Caco-2 (cell line): ENCODE results near the gene MEGF11. TPM values are rescaled to one million over a fixed set of nuclear protein-coding genes. Genes with fewer than 3 reads are reported as not detected.

ENCODE experiments used
- BruUV-seq: library from RNA; stranded (reverse); fragments of 400-500 nt; replicated peaks from 2 replicates; lab custom pipeline; 2021; lab: Mats Ljungman, UMichigan
- CTCF ChIA-PET: fragments of 300-600 bp; sonication (Branson Sonifier 250); formaldehyde crosslinking; loops from one replicate; lab custom pipeline; 2022; ENCODE audit warnings: antibody characterized with exemption; lab: Charles Lee
- POLR2A ChIA-PET: fragments of 300-600 bp; sonication (Branson Sonifier 250); formaldehyde crosslinking; loops from one replicate; lab custom pipeline; 2022; ENCODE audit warnings: antibody characterized with exemption; lab: Charles Lee
- DNase-seq, 2 experiments: peaks; one replicate each; pipeline versions ENCODE4 v3.0.0 to v3.0.0-alpha.2; 2020 to 2022
- H3K27me3 ChIP-seq: replicated peaks from 2 replicates; pipeline ENCODE4 v1.6.0; 2011; ENCODE audit warnings: low read length; ENCODE audit not compliant: control insufficient read depth, insufficient read depth
- H3K36me3 ChIP-seq: 2 replicates; pipeline ENCODE4 v1.5.1; 2011; ENCODE audit warnings: low read length; ENCODE audit not compliant: control insufficient read depth, insufficient read depth
- H3K4me1 ChIP-seq: fragments of 250-450 bp; sonication (Bioruptor Pico); 2 replicates; pipeline ENCODE4 v1.5.1; 2020; ENCODE audit warnings: mild to moderate bottlenecking
- H3K4me3 ChIP-seq: 2 replicates; pipeline ENCODE4 v1.5.1; 2011; ENCODE audit warnings: low read depth, mild to moderate bottlenecking, control low read depth, low read length
- H3K9me3 ChIP-seq: fragments of 250-450 bp; sonication (Bioruptor Pico); 2 replicates; pipeline ENCODE4 v1.5.1; 2020; ENCODE audit warnings: mild to moderate bottlenecking, moderate library complexity
- H3K27ac Mint-ChIP-seq: one replicate; pipeline ENCODE4 v1.8.0; 2022; ENCODE audit warnings: mixed read lengths; ENCODE audit not compliant: unreplicated experiment
- H3K27me3 Mint-ChIP-seq: one replicate; pipeline ENCODE4 v1.8.0; 2022; ENCODE audit warnings: mixed read lengths; ENCODE audit not compliant: insufficient read depth, unreplicated experiment
- H3K36me3 Mint-ChIP-seq: one replicate; pipeline ENCODE4 v1.8.0; 2022; ENCODE audit warnings: mild to moderate bottlenecking, mixed read lengths; ENCODE audit not compliant: insufficient read depth, unreplicated experiment
- H3K4me1 Mint-ChIP-seq: one replicate; pipeline ENCODE4 v1.8.0; 2022; ENCODE audit warnings: low read depth, mixed read lengths; ENCODE audit not compliant: unreplicated experiment
- H3K4me3 Mint-ChIP-seq: one replicate; pipeline ENCODE4 v1.8.0; 2022; ENCODE audit warnings: mild to moderate bottlenecking, moderate library complexity, mixed read lengths; ENCODE audit not compliant: unreplicated experiment
- H3K9me3 Mint-ChIP-seq: one replicate; pipeline ENCODE4 v1.8.0; 2022; ENCODE audit warnings: mixed read lengths; ENCODE audit not compliant: unreplicated experiment
- intact Hi-C: fragments of 100-400 bp; cut with micrococcal nuclease; formaldehyde crosslinking; loops from one replicate; pipeline ENCODE4 v1.10.0; 2022; ENCODE audit not compliant: unreplicated experiment
- total RNA-seq: library from RNA; stranded (reverse); gene quantifications from 2 replicates; pipeline ENCODE4 v1.2.3, GENCODE V29; 2022
- TF ChIP-seq, protein P1 (sequence below), 2 experiments: fragments of 200-600 bp in 1 of 2; IDR thresholded peaks; 1 replicate in 1 of 2; 2 replicates in 1 of 2; pipeline versions ENCODE4 v1.5.1 to v1.8.0; 2011 to 2022; ENCODE audit warnings: antibody characterized with exemption in 1 of 2, control low read depth in 1 of 2, inconsistent platforms in 1 of 2, low read depth in 1 of 2, low read length in 1 of 2, mild to moderate bottlenecking in 1 of 2, moderate library complexity in 1 of 2; ENCODE audit not compliant: insufficient read depth in 1 of 2, severe bottlenecking in 1 of 2, unreplicated experiment in 1 of 2

Gene MEGF11
- total RNA-seq, 1 experiment from 2014 or later, result 0.66 TPM

DNA sequence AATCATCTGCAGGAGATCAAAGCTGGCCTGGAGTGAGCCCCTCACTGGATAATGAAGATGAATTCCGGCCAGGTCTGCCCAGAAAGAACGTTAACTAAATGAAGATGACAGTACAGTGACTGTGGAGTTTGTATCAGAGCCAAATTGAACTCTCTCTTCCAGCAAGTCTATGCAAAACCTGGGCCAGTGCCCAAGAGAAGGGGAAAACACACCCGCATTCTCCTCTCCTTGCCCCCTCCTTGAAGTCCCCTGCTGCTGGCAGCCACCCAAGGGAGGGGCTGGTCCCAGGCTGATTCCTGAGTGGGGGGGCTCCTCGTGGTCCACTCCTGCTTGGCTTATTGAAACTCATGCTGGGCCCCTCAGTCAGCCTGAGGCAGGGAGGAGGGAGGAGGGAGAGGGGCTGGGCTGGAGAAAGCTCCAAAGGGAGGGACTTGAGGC is 228.5 kb downstream of the MEGF11 start:
- H3K4me1 Mint-ChIP-seq, result no peaks in the 10 kb centered on the region
- no peak overlapping the region for H3K27ac Mint-ChIP-seq
- Histone ChIP-seq H3K27me3 (no peaks in the 10 kb centered on the region), H3K36me3 (no peaks in the 10 kb centered on the region), H3K4me1 (no peaks in the 10 kb centered on the region), H3K4me3 (no peak overlapping the region), H3K9me3 (no peaks in the 10 kb centered on the region)
- POLR2A ChIA-PET, result no interaction called here
- CTCF ChIA-PET, result no interaction called here
- intact Hi-C loops, result no loop called here
- no peak for DNase-seq
- no peak overlapping the region for H3K4me3 Mint-ChIP-seq
- no TSS peak for BruUV-seq
- TF ChIP-seq, protein P1, sequence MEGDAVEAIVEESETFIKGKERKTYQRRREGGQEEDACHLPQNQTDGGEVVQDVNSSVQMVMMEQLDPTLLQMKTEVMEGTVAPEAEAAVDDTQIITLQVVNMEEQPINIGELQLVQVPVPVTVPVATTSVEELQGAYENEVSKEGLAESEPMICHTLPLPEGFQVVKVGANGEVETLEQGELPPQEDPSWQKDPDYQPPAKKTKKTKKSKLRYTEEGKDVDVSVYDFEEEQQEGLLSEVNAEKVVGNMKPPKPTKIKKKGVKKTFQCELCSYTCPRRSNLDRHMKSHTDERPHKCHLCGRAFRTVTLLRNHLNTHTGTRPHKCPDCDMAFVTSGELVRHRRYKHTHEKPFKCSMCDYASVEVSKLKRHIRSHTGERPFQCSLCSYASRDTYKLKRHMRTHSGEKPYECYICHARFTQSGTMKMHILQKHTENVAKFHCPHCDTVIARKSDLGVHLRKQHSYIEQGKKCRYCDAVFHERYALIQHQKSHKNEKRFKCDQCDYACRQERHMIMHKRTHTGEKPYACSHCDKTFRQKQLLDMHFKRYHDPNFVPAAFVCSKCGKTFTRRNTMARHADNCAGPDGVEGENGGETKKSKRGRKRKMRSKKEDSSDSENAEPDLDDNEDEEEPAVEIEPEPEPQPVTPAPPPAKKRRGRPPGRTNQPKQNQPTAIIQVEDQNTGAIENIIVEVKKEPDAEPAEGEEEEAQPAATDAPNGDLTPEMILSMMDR (IDR thresholded peaks at IDR 0.05; ENCODE audit: insufficient read depth in 1 of 2, low read depth in 1 of 2, low read length in 1 of 2, severe bottlenecking in 1 of 2, unreplicated experiment in 1 of 2), result no peak
- H3K36me3 Mint-ChIP-seq, result peaks cover 5% of the 10 kb centered on the region
- H3K27me3 Mint-ChIP-seq, result peaks cover 9% of the 10 kb centered on the region
- no peaks in the 10 kb centered on the region for H3K9me3 Mint-ChIP-seq

DNA sequence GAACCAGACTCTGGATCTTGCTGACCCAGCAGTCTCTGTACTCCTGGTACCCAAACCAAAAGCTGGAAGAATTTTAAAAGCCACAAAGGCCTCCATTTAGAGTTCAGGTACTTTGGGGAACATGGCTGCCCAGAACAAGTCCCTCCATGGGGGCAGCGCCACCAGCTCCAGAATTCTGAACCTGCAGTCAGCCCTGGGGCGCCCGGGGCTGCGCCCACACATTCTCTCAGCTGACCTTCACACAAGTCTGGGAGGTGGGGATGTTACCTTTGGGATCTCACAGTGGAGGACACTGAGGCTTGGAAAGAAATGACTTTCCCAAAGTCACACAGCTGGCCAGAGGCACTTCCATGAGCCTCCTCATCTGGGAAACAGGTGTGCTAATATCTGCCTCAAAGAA is 229.4 kb downstream of the MEGF11 start:
- Mint-ChIP-seq H3K27me3 (peaks cover 5% of the 10 kb centered on the region), H3K27ac (no peak overlapping the region), H3K36me3 (peaks cover 5% of the 10 kb centered on the region), H3K4me3 (no peak overlapping the region), H3K9me3 (no peaks in the 10 kb centered on the region), H3K4me1 (no peaks in the 10 kb centered on the region)
- H3K4me1 ChIP-seq, result no peaks in the 10 kb centered on the region
- TF ChIP-seq, protein P1 (IDR thresholded peaks at IDR 0.05; ENCODE audit: insufficient read depth in 1 of 2, low read depth in 1 of 2, low read length in 1 of 2, severe bottlenecking in 1 of 2, unreplicated experiment in 1 of 2), result no peak
- intact Hi-C loops, result no loop called here
- H3K4me3 ChIP-seq, result no peak overlapping the region
- ChIA-PET POLR2A (no interaction called here), CTCF (no interaction called here)
- no peaks in the 10 kb centered on the region for H3K27me3 ChIP-seq
- no peak for DNase-seq
- H3K9me3 ChIP-seq, result no peaks in the 10 kb centered on the region
- BruUV-seq, result no TSS peak
- no peaks in the 10 kb centered on the region for H3K36me3 ChIP-seq

DNA sequence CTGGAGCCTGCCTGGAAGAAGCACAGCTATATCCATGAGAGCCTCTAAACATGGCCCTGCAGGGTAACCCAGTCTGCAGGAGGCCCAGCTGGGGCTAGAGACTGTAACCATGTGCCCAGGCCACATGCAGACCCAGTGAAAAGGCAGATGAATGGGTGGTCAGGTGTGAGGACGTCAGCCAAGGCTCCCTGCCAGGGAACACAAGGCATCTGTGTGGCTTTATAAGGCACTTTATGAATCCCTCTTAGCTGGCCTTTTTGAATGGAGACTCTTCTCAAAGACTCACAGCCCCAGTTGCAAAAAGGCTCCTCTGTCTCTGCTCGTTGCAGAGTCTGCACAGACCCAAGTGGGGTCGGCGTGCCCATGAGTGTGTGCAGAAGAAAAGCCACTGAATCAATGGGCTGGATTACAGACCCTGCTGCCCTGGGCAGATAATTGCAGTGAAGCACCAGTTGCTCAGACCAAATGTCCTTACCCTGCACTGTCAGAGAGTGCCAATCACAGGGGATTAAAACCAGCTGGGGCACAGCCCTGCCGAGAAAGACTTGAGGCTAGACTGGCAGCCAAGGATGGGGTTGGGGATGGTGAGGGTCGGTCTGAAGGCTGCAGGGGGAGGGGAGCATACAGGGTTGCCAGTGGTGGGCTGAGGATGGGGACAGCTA is 230.1 kb downstream of the MEGF11 start:
- Mint-ChIP-seq H3K9me3 (no peaks in the 10 kb centered on the region), H3K4me1 (no peaks in the 10 kb centered on the region), H3K27ac (no peak overlapping the region), H3K4me3 (no peak overlapping the region), H3K36me3 (peaks cover 5% of the 10 kb centered on the region), H3K27me3 (peaks cover 5% of the 10 kb centered on the region)
- no peaks in the 10 kb centered on the region for H3K27me3 ChIP-seq
- intact Hi-C loops, result no loop called here
- no peak overlapping the region for H3K4me3 ChIP-seq
- CTCF ChIA-PET, result no interaction called here
- BruUV-seq, result no TSS peak
- TF ChIP-seq, protein P1 (IDR thresholded peaks at IDR 0.05; ENCODE audit: insufficient read depth in 1 of 2, low read depth in 1 of 2, low read length in 1 of 2, severe bottlenecking in 1 of 2, unreplicated experiment in 1 of 2), result no peak
- no peaks in the 10 kb centered on the region for H3K4me1 ChIP-seq
- no peaks in the 10 kb centered on the region for H3K36me3 ChIP-seq
- DNase-seq, result no peak
- no peaks in the 10 kb centered on the region for H3K9me3 ChIP-seq
- POLR2A ChIA-PET, result no interaction called here
